Activated CD8-positive, alpha-beta T cell treated with anti-CD3 and anti-CD28 coated beads, Interleukin-2, amount 10 ng/mL, durations not matched to agents 7 days and 5 days (primary cell): ENCODE data around the gene SLC38A1. TPM values are rescaled to one million over a fixed set of nuclear protein-coding genes. Genes with fewer than 3 reads are reported as not detected.

Experiments
- ATAC-seq: fragments of 150-1000 bp; cut with Tn5 transposase; one replicate; pipeline ENCODE4 v1.10.0; 2021; ENCODE audit warnings: moderate library complexity
- CTCF ChIA-PET: fragments of 350-600 bp; sonication (Branson Sonifier 250); formaldehyde crosslinking; loops from one replicate; lab custom pipeline; 2021; ENCODE audit warnings: antibody characterized with exemption; lab: Charles Lee
- POLR2A ChIA-PET: fragments of 350-600 bp; sonication (Branson Sonifier 250); formaldehyde crosslinking; loops from one replicate; lab custom pipeline; 2021; ENCODE audit warnings: antibody characterized with exemption; lab: Charles Lee
- DNase-seq: peaks from one replicate; pipeline ENCODE4 v3.0.0-alpha.2; 2020
- H3K27ac Mint-ChIP-seq: one replicate; pipeline ENCODE4 v1.8.0; 2021; ENCODE audit warnings: mild to moderate bottlenecking, mixed read lengths
- H3K27me3 Mint-ChIP-seq: one replicate; pipeline ENCODE4 v1.8.0; 2021; ENCODE audit warnings: low read depth, mixed read lengths
- H3K36me3 Mint-ChIP-seq: one replicate; pipeline ENCODE4 v1.8.0; 2021; ENCODE audit warnings: low read depth, mixed read lengths
- H3K4me1 Mint-ChIP-seq: one replicate; pipeline ENCODE4 v1.8.0; 2021; ENCODE audit warnings: low read depth, mixed read lengths
- H3K4me3 Mint-ChIP-seq: one replicate; pipeline ENCODE4 v1.8.0; 2021; ENCODE audit warnings: mild to moderate bottlenecking, mixed read lengths
- H3K9me3 Mint-ChIP-seq: one replicate; pipeline ENCODE4 v1.8.0; 2022; ENCODE audit warnings: mixed read lengths; ENCODE audit not compliant: insufficient read depth
- total RNA-seq, 2 experiments: library from RNA; stranded (reverse); gene quantifications; one replicate each; pipeline ENCODE4 v1.2.3, GENCODE V29; 2021

SLC38A1 gene
- total RNA-seq, 2 experiments from 2014 or later = 162 to 168 TPM

- DNase-seq (no peak), ATAC-seq (no peak)
- ChIA-PET CTCF (interaction anchor here (1.2 kb wide), 1 partner anchor 20 kb away, joined by 3 read pairs; no protein-coding TSS in a partner anchor), POLR2A (no interaction called here)
- H3K4me1 Mint-ChIP-seq = no peaks in the 10 kb centered on the region
- no peak overlapping the region for H3K4me3 Mint-ChIP-seq
- no peaks in the 10 kb centered on the region for H3K27me3 Mint-ChIP-seq
- H3K27ac Mint-ChIP-seq = no peak overlapping the region
- peaks cover 54% of the 10 kb centered on the region for H3K9me3 Mint-ChIP-seq
- H3K36me3 Mint-ChIP-seq = peaks cover 40% of the 10 kb centered on the region
Measured at GRCh38 chr12:46282829-46283228, 14.0 kb upstream of the SLC38A1 start.

DNA sequence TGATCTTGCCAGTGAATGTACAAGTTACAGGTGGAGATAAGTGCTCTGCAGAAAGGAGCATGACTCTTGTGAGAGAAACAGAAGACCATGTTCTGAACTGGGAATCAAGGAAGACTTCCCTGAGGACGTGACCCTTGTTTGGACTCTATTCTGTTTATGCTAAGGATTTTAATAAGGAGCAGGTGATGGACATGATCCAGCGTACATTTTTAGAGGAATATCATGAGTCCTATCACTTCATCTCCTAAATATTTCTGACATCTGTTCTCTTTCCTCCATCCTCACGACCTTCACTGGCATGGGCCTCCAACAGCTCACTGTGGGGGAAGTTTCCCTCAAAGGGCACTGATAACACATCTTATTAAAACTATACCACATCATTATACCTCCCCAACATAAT lies 7.9 kb upstream of the SLC38A1 start:
- Mint-ChIP-seq H3K36me3 (peaks cover 44% of the 10 kb centered on the region), H3K27ac (no peak overlapping the region), H3K9me3 (peaks cover 2% of the 10 kb centered on the region), H3K4me1 (peaks cover 7% of the 10 kb centered on the region), H3K27me3 (no peaks in the 10 kb centered on the region), H3K4me3 (no peak overlapping the region)
- DNase-seq (no peak), ATAC-seq (no peak)
- CTCF ChIA-PET = no interaction called here
- POLR2A ChIA-PET = no interaction called here

DNA sequence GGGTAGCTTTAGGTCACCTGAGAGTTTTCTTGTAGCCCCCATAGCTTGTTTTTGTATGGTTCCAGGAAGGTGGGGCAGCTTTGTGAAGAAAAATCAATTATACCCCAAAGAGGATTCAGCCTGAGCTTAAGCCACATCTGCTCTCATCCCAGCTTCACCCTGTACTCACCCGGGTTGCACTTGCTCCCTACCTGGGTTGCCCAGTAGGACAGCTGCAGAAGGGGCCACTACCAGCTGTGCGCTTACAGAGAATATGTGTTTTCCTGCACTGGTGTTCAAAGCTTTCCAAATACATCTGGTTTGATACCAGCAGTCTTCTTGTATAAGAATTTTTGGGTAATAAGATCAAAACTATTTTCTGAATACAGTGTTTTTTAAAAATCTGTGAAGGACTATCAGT lies 3.0 kb upstream of the SLC38A1 start:
- H3K27ac Mint-ChIP-seq = no peak overlapping the region
- H3K9me3 Mint-ChIP-seq = no peaks in the 10 kb centered on the region
- H3K4me3 Mint-ChIP-seq = no peak overlapping the region
- H3K4me1 Mint-ChIP-seq = peaks cover 27% of the 10 kb centered on the region
- no peaks in the 10 kb centered on the region for H3K27me3 Mint-ChIP-seq
- DNase-seq (no peak), ATAC-seq (no peak)
- POLR2A ChIA-PET = interaction anchor here (4.8 kb wide), 1 partner anchor 53 kb away, joined by 345 read pairs; no protein-coding TSS in a partner anchor
- CTCF ChIA-PET = interaction anchor here (0.6 to 4.2 kb wide), 6 partner anchors 30 to 650 kb away, joined by 3 to 22 read pairs (median 3); no protein-coding TSS in a partner anchor
- peaks cover 44% of the 10 kb centered on the region for H3K36me3 Mint-ChIP-seq

DNA sequence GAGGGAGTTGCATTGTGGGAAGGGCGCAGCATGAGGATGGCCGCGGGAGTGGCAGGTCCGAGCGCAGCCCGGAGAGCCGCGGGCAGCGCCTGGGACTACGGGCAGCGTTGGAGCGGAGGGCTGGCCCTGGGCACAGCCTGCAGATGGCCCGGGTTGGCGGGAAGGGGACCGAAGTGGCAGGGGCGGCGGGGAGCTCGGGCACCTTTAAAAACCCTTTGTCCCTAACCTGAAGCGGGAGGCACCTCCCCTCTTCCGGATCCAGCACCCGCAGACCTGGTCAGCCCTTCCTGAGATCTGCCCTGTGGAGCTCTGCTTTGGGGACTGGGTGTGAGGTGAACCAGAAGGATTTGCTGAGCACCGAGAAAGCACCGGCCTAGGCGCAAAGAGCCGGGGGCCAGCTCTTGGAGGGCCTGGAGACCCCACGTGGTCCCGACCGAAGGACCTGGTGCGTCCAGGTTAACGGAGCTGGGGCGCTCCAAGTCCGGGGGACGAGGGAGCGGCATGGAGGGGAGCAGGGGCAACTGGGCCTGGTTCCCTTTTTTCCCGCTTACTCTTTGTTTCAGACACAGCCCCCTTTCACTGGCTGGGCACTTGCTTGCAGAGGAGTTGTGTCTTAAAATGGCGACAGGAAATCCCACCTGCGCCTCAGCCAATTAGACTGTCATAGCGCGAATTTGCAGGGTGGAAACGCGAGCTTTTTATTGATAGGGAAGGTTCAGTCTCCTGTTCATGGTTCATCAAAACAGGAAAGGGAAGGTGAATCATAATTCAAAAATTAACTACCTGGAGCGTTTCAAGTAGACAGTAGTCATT lies 792 bp upstream of the SLC38A1 start:
- CTCF ChIA-PET = interaction anchor here (0.7 to 4.2 kb wide), 12 partner anchors 21 to 714 kb away, joined by 3 to 31 read pairs (median 4); no protein-coding TSS in a partner anchor
- Mint-ChIP-seq H3K4me3 (no peak overlapping the region), H3K27ac (no peak overlapping the region), H3K9me3 (no peaks in the 10 kb centered on the region), H3K27me3 (no peaks in the 10 kb centered on the region), H3K36me3 (peaks cover 31% of the 10 kb centered on the region), H3K4me1 (peaks cover 27% of the 10 kb centered on the region)
- peak; percentile 27 for ATAC-seq
- POLR2A ChIA-PET = interaction anchor here (0.6 to 4.8 kb wide), 44 partner anchors 9 to 1436 kb away, joined by 3 to 345 read pairs (median 6); partner anchors contain the start of genes ARID2, RPAP3 and SCAF11
- DNase-seq = peak; percentile 82

GRCh38 chr12:46267825-46268582 lies 839 bp downstream of the SLC38A1 start:
- ChIA-PET POLR2A (interaction anchor here (0.8 to 4.8 kb wide), 18 partner anchors 8 to 541 kb away, joined by 3 to 345 read pairs (median 12); partner anchors contain the start of genes ARID2 and SCAF11), CTCF (interaction anchor here (1.3 to 3.2 kb wide), 2 partner anchors 48 to 52 kb away, joined by 3 to 31 read pairs; no protein-coding TSS in a partner anchor)
- Mint-ChIP-seq H3K9me3 (no peaks in the 10 kb centered on the region), H3K27me3 (no peaks in the 10 kb centered on the region), H3K4me1 (peaks cover 37% of the 10 kb centered on the region), H3K4me3 (no peak overlapping the region), H3K36me3 (peaks cover 36% of the 10 kb centered on the region), H3K27ac (no peak overlapping the region)
- peak; percentile 7 for ATAC-seq
- DNase-seq = no peak

- ChIA-PET CTCF (no interaction called here), POLR2A (interaction anchor here (2.9 to 4.8 kb wide), 2 partner anchors 48 to 62 kb away, joined by 13 to 345 read pairs; no protein-coding TSS in a partner anchor)
- peak; percentile 49 for DNase-seq
- Mint-ChIP-seq H3K36me3 (peaks cover 37% of the 10 kb centered on the region), H3K4me1 (peaks cover 39% of the 10 kb centered on the region), H3K4me3 (no peak overlapping the region), H3K27ac (no peak overlapping the region), H3K9me3 (no peaks in the 10 kb centered on the region), H3K27me3 (no peaks in the 10 kb centered on the region)
- ATAC-seq = peak; percentile 2
Measured at GRCh38 chr12:46267575-46267824, 1.3 kb downstream of the SLC38A1 start.

GRCh38 chr12:46266869-46267574 lies 1.8 kb downstream of the SLC38A1 start:
- H3K4me3 Mint-ChIP-seq = no peak overlapping the region
- peak; percentile 79 for DNase-seq
- ChIA-PET POLR2A (interaction anchor here (0.7 to 1.6 kb wide), 21 partner anchors 9 to 949 kb away, joined by 3 to 64 read pairs (median 4); no protein-coding TSS in a partner anchor), CTCF (interaction anchor here (0.7 to 1.4 kb wide), 7 partner anchors 30 to 100 kb away, joined by 3 to 5 read pairs (median 3); no protein-coding TSS in a partner anchor)
- H3K4me1 Mint-ChIP-seq = peaks cover 38% of the 10 kb centered on the region
- peaks cover 35% of the 10 kb centered on the region for H3K36me3 Mint-ChIP-seq
- H3K27ac Mint-ChIP-seq = no peak overlapping the region
- peak; percentile 25 for ATAC-seq
- H3K9me3 Mint-ChIP-seq = no peaks in the 10 kb centered on the region
- no peaks in the 10 kb centered on the region for H3K27me3 Mint-ChIP-seq

DNA sequence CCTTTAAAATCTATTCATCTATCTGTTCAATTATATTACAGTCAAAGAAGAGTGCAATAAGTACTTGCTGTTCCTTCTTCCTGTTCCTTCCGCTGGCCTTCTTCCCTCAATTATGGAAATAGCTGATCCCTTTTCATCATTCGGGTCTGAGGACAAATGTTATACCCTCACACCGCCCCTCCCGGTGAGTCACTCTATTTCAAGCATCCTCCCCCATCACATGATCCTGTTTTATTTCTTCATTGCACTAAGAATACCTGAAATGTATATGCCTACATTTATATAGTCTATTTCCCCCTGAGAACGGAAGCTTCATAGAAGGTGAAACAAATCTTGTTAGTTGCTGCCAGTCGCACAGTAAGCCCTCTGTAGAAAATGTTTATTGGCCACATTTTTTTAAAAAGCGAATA lies 2.5 kb downstream of the SLC38A1 start:
- no peak for ATAC-seq
- no peaks in the 10 kb centered on the region for H3K27me3 Mint-ChIP-seq
- ChIA-PET POLR2A (interaction anchor here (0.7 to 1.6 kb wide), 21 partner anchors 8 to 950 kb away, joined by 3 to 64 read pairs (median 4); no protein-coding TSS in a partner anchor), CTCF (interaction anchor here (0.7 to 1.4 kb wide), 7 partner anchors 29 to 101 kb away, joined by 3 to 5 read pairs (median 3); no protein-coding TSS in a partner anchor)
- peak; percentile 58 for DNase-seq
- peaks cover 32% of the 10 kb centered on the region for H3K4me1 Mint-ChIP-seq
- no peak overlapping the region for H3K4me3 Mint-ChIP-seq
- H3K27ac Mint-ChIP-seq = no peak overlapping the region
- H3K36me3 Mint-ChIP-seq = peaks cover 35% of the 10 kb centered on the region
- H3K9me3 Mint-ChIP-seq = no peaks in the 10 kb centered on the region

DNA sequence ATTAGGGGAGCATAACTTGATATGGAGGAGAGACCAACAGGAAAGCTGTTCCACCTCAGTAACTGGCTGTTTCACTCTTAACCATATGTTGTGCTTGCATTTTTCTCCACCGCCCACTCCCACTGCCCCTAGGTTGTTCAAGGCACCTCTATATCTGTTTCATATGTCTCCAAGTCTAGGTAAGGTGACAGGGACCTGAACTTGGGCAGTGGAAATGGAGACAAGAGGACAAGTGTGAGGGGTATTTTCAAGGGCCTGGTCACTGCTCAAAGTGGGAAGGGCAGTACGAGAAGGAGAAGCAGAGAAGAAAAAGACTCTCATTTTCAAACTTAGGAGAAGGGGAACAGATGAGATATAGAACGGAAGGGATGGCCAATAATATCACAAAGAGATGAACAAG lies 3.1 kb downstream of the SLC38A1 start:
- ChIA-PET CTCF (interaction anchor here (0.9 to 1.4 kb wide), 3 partner anchors 48 to 275 kb away, joined by 3 to 5 read pairs (median 3); no protein-coding TSS in a partner anchor), POLR2A (interaction anchor here (1.0 to 1.6 kb wide), 9 partner anchors 8 to 276 kb away, joined by 3 to 64 read pairs (median 5); no protein-coding TSS in a partner anchor)
- no peak for DNase-seq
- no peak overlapping the region for H3K27ac Mint-ChIP-seq
- no peaks in the 10 kb centered on the region for H3K9me3 Mint-ChIP-seq
- H3K4me3 Mint-ChIP-seq = no peak overlapping the region
- ATAC-seq = no peak
- H3K27me3 Mint-ChIP-seq = no peaks in the 10 kb centered on the region
- peaks cover 31% of the 10 kb centered on the region for H3K36me3 Mint-ChIP-seq
- peaks cover 25% of the 10 kb centered on the region for H3K4me1 Mint-ChIP-seq

- H3K4me3 Mint-ChIP-seq = no peak overlapping the region
- no peak for DNase-seq
- no peaks in the 10 kb centered on the region for H3K27me3 Mint-ChIP-seq
- ChIA-PET CTCF (interaction anchor here (1.0 to 1.4 kb wide), 2 partner anchors 48 to 274 kb away, joined by 3 to 4 read pairs; no protein-coding TSS in a partner anchor), POLR2A (interaction anchor here (1.8 to 2.4 kb wide), 2 partner anchors 10 to 47 kb away, joined by 9 to 11 read pairs; no protein-coding TSS in a partner anchor)
- peaks cover 19% of the 10 kb centered on the region for H3K4me1 Mint-ChIP-seq
- H3K27ac Mint-ChIP-seq = no peak overlapping the region
- H3K9me3 Mint-ChIP-seq = no peaks in the 10 kb centered on the region
- peaks cover 31% of the 10 kb centered on the region for H3K36me3 Mint-ChIP-seq
- no peak for ATAC-seq
Measured at GRCh38 chr12:46265102-46265501, 3.7 kb downstream of the SLC38A1 start.
